Mucosa of descending colon (tissue), 3 donors: ENCODE results near the gene TCAF1. TPM values are rescaled to one million over a fixed set of nuclear protein-coding genes. Genes with fewer than 3 reads are reported as not detected.
A peak's percentile ranks its signal among the peaks of the same experiment; 100 is the strongest.

ENCODE experiments used
- ATAC-seq: fragments of 200-7000 bp; cut with Tn5 transposase; one replicate; pipeline ENCODE4 v1.9.1; 2020; ENCODE audit warnings: mild to moderate bottlenecking, moderate library complexity
- DNase-seq, 3 donors: peaks; one replicate each; pipeline ENCODE4 v3.0.0-alpha.2; 2020
- H3K36me3 ChIP-seq: fragments of 200-600 bp; one replicate; pipeline ENCODE4 v1.8.0; 2021; ENCODE audit warnings: low read depth, mild to moderate bottlenecking
- H3K4me1 ChIP-seq: fragments of 200-600 bp; one replicate; pipeline ENCODE4 v1.8.0; 2021; ENCODE audit warnings: low read depth, mild to moderate bottlenecking
- H3K4me3 ChIP-seq: fragments of 200-600 bp; one replicate; pipeline ENCODE4 v1.8.0; 2021; ENCODE audit warnings: mild to moderate bottlenecking
- H3K9me3 ChIP-seq: fragments of 200-600 bp; one replicate; pipeline ENCODE4 v1.8.0; 2021; ENCODE audit warnings: mild to moderate bottlenecking
- intact Hi-C, 2 donors: fragments of 100-400 bp; cut with DNase I in 1 of 2; cut with micrococcal nuclease in 1 of 2; formaldehyde crosslinking; loops; one replicate each; pipeline versions ENCODE4 v1.11.0 to v1.11.1; 2022; cut with DNase I, micrococcal nuclease
- total RNA-seq, 3 donors: library from RNA; stranded (reverse); fragmentation: NEBNext Ultra II Directional in 2 of 3; extraction: Animal tissue kit (Norgen Biotek cat#: 25700) in 2 of 3; gene quantifications; one replicate each; pipeline versions ENCODE4 v1.2.1 to v1.2.4, GENCODE V29; 2021 to 2023
- TF ChIP-seq, protein P1 (sequence below): fragments of 200-600 bp; IDR thresholded peaks from one replicate; pipeline ENCODE4 v1.8.0; 2022; ENCODE audit warnings: antibody characterized with exemption, mild to moderate bottlenecking
- donor health status: DM: no; HTN: no; CAD: no; lungs with moderate emphysema.
- donor health status: DM: no; HTN: no; CAD: no.
- donor health status: DM: no; HTN: yes; CAD: no.

TCAF1 gene
- total RNA-seq, 3 donors from 2014 or later, result 36.2 to 56.0 (median 46.2) TPM

DNA sequence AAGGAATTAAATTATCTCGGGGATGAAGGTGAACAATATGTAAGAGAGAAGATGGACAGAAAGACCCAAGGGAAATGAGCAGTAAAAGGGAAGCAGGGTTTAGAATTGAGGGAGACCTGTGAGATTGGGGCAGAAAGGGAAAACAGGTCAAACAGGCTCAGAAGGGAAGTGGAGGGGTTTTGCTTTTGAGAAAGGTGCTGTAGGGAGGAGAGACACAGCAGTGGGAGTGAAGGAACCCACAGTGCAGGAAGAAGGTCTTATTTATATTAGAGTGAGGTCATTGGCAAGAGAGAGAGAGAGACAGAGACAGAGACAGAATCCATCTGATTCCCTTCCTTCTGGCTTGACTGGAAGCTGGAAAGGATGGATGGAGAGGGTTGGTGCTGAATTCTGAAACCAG lies 3.5 kb upstream of the TCAF1 start:
- intact Hi-C loops, result no loop called here
- Histone ChIP-seq H3K9me3 (no peaks in the 10 kb centered on the region), H3K4me1 (peaks cover 5% of the 10 kb centered on the region), H3K36me3 (no peaks in the 10 kb centered on the region), H3K4me3 (no peak overlapping the region)
- no peak for DNase-seq
- ATAC-seq, result no peak
- TF ChIP-seq, protein P1, sequence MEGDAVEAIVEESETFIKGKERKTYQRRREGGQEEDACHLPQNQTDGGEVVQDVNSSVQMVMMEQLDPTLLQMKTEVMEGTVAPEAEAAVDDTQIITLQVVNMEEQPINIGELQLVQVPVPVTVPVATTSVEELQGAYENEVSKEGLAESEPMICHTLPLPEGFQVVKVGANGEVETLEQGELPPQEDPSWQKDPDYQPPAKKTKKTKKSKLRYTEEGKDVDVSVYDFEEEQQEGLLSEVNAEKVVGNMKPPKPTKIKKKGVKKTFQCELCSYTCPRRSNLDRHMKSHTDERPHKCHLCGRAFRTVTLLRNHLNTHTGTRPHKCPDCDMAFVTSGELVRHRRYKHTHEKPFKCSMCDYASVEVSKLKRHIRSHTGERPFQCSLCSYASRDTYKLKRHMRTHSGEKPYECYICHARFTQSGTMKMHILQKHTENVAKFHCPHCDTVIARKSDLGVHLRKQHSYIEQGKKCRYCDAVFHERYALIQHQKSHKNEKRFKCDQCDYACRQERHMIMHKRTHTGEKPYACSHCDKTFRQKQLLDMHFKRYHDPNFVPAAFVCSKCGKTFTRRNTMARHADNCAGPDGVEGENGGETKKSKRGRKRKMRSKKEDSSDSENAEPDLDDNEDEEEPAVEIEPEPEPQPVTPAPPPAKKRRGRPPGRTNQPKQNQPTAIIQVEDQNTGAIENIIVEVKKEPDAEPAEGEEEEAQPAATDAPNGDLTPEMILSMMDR, result no peak

DNA sequence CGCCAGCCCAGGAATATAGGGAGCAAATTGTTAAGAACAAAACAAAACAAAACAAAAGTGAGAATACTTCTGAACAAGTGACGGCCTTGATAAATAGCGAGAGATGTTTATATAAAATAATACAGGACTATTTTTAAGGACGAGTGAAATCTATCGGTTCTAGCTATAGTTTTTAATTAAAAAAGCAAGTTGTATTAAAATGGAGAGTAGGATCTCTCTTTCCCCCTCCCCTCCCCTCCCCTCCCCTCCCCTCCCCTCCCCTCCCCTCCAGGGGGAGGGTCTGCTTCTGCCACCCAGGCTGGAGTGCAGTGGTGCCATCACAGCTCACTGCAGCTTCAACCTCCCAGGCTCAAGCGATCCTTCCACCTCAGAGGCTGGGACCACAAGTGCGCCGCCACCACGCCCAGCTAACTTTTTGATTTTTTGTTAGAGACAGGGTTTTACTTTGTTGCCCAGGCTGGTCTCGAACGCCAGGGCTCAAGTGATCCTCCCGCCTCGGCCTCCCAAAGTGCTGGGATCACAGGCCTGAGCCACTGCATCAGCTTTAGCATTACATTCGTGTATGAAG lies 440 bp upstream of the TCAF1 start:
- no peak for ATAC-seq
- intact Hi-C loops, result no loop called here
- H3K4me3 ChIP-seq, result no peak overlapping the region

DNA sequence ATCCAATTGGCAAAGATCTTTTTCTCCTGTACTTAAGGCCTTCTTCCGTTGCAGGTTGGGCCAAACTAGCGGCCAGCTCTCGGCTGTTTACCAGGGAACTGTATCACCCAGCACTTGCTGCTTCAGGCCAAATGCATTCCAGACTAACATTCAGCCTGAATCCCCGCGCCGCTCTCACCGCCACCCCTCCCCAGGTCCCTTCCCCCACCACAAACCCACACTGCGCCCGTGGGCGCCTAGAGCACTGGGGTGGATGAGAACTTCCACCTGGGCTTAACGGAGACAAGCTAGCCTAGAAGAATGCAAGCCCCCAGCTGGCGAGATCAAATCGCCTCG lies 676 bp downstream of the TCAF1 start:
- Histone ChIP-seq H3K4me3 (peak overlapping the region; percentile 43), H3K4me1 (peaks cover 15% of the 10 kb centered on the region), H3K9me3 (no peaks in the 10 kb centered on the region), H3K36me3 (no peaks in the 10 kb centered on the region)
- ATAC-seq, result peak; percentile 30
- intact Hi-C loops, result no loop called here
- TF ChIP-seq, protein P1, result no peak
- DNase-seq, result peak; percentile 55 to 68 (median 62)

More for the DNA sequence above, 440 bp upstream of the TCAF1 start:
- Histone ChIP-seq H3K4me1 (peaks cover 15% of the 10 kb centered on the region), H3K9me3 (no peaks in the 10 kb centered on the region), H3K36me3 (no peaks in the 10 kb centered on the region)
- DNase-seq, result peak in 2 of 3 donors; percentile 45 to 49
- TF ChIP-seq, protein P1, result no peak

DNA sequence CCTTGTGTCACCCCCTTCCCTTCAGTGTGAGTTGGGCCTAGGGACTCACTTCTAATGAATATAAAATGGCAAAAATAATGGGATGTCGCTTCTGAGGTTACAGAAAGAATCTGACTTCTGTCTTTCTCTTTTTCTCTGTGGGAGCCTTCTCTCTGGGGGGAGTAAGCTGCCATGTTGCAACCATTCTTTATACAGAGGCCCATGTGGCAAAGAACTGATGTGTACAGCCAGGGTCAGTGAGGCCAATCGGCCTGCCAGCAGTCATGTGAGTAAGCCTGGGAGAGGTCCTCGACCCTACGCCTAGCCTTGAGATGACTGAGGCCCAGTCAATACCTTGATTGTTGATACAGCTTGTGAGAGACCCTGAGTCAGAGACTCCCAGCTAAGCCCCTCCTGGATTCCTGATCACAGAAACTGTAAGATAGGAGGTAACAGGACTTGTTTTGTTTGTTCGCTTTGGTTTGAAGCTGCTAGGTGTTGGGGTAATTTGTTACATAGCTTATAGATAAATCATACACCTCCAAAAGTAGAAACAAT lies 1.7 kb downstream of the TCAF1 start:
- ATAC-seq, result no peak

DNA sequence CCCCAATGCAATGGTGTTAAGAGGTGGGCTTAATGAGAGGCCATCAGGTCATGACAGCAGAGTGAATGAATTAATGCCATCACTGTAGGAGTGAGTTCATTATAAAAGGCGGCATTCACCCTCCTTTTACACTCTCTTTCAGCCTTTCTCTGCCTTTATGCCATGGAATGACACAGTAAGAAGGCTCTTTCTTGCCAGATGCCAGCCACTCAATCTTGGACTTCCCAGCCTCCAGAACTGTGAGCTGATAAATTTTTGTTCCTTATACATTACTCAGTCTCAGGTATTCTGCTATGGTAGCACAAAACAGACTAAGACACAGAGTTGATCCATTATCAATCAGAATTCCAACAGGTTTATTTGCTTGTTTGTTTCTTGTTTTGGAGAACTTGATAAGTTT lies 3.2 kb downstream of the TCAF1 start:
- no peak for DNase-seq
- intact Hi-C loops, result no loop called here

More for the DNA sequence above, 1.7 kb downstream of the TCAF1 start:
- intact Hi-C loops, result no loop called here
- Histone ChIP-seq H3K4me3 (no peak overlapping the region), H3K36me3 (no peaks in the 10 kb centered on the region), H3K4me1 (peaks cover 15% of the 10 kb centered on the region), H3K9me3 (no peaks in the 10 kb centered on the region)
- no peak for DNase-seq
- TF ChIP-seq, protein P1, result no peak

More for the DNA sequence above, 3.2 kb downstream of the TCAF1 start:
- ATAC-seq, result no peak
- Histone ChIP-seq H3K9me3 (no peaks in the 10 kb centered on the region), H3K4me1 (peaks cover 15% of the 10 kb centered on the region), H3K4me3 (no peak overlapping the region), H3K36me3 (no peaks in the 10 kb centered on the region)
- TF ChIP-seq, protein P1, result no peak
